ENCODE data around the gene FBXW7.

GRCh38 chr4:152340818-152341217 lies 195.1 kb downstream of the FBXW7 start:
- TF ChIP-seq CTCF (IDR thresholded peaks at IDR 0.05; ENCODE audit: poor library complexity, severe bottlenecking) (no peak), EZH2 (IDR thresholded peaks at IDR 0.05; ENCODE audit: borderline replicate concordance, insufficient read depth, low read length, poor library complexity, severe bottlenecking) (no peak), POLR2AphosphoS5 (IDR thresholded peaks at IDR 0.05) (no peak), REST (IDR thresholded peaks at IDR 0.05; ENCODE audit: borderline replicate concordance) (no peak), RAD21 (conservative IDR thresholded peaks at IDR 0.05) (no peak), SMC3 (conservative IDR thresholded peaks at IDR 0.05; ENCODE audit: poor library complexity) (no peak), EP300 (conservative IDR thresholded peaks at IDR 0.05; ENCODE audit: poor library complexity, severe bottlenecking) (no peak), MXI1 (conservative IDR thresholded peaks at IDR 0.05; ENCODE audit: poor library complexity, severe bottlenecking) (no peak), TAF1 (IDR thresholded peaks at IDR 0.05; ENCODE audit: low read depth) (no peak)

Data from neural cell (in vitro differentiated cells).